GM18858 (cell line): ENCODE data around the gene LRRC4.

Source experiments
- ATAC-seq: cut with Tn5 transposase; IDR thresholded peaks from one replicate; pipeline ENCODE4 v1.9.1; 2021; ENCODE audit not compliant: unreplicated experiment

LRRC4 gene

GRCh38 chr7:127981965-127982364 is 49.3 kb downstream of the LRRC4 start:
- ATAC-seq = no peak

- ATAC-seq = no peak
Observed at GRCh38 chr7:127980901-127981300, 50.3 kb downstream of the LRRC4 start.

- no peak for ATAC-seq
Observed at GRCh38 chr7:127979728-127980126, 51.5 kb downstream of the LRRC4 start.

GRCh38 chr7:127979113-127979727 is 52.0 kb downstream of the LRRC4 start:
- no peak for ATAC-seq

GRCh38 chr7:127978421-127978820 is 52.8 kb downstream of the LRRC4 start:
- no peak for ATAC-seq
